ENCODE results near the gene KIZ. TPM values are rescaled to one million over a fixed set of nuclear protein-coding genes. Genes with fewer than 3 reads are reported as not detected.

The KIZ gene
- total RNA-seq, 1 donor from 2014 or later, result 60.0 TPM

DNA sequence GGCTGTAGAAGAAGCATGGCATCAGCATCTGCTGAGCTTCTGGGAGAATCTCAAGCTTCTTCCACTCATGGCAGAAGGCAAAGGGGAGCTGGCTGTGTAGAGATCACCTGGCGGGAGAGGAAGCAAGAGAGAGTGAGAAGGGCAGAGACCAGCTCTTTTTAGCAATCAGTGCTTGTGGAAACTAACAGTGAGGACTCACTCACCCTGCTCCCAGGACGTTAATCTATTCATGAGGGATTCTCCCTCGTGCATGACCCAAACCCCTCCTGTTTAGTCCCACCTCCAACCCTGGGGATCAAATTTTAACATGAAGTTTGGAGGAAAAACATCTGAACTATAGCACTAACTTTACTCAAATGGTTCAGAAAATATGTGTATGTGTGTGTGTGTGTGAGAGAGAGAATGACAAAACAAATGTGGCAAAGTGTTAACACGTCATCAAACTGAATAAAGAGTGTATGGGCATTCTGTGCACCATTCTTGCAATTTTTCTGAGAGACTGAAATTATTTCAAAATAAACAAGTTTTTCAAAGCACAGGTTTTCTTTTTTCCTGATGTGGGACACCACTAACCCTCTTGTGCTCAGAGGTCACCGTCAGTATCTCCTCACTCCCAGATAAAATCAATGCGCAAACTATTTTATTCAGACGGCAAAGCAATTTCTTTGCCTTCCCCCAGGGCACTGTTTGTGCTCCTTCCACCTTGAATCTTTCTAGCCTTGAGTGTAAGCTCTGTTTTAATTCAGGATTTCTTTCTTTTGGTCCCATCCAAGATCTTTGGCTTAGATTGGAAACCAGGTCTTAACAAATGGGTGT, 154.0 kb downstream of the KIZ start:
- no peaks in the 10 kb centered on the region for H3K36me3 Mint-ChIP-seq
- H3K4me1 Mint-ChIP-seq, result no peaks in the 10 kb centered on the region
- no peak overlapping the region for H3K4me3 Mint-ChIP-seq
- H3K4me3 ChIP-seq, result no peak overlapping the region
- H4K20me1 ChIP-seq (ENCODE audit: low read depth), result no peaks in the 10 kb centered on the region
- TF ChIP-seq EZH2phosphoT487 (IDR thresholded peaks at IDR 0.05) (no peak), EZH2 (IDR thresholded peaks at IDR 0.05) (no peak)
- TF ChIP-seq, protein P1, sequence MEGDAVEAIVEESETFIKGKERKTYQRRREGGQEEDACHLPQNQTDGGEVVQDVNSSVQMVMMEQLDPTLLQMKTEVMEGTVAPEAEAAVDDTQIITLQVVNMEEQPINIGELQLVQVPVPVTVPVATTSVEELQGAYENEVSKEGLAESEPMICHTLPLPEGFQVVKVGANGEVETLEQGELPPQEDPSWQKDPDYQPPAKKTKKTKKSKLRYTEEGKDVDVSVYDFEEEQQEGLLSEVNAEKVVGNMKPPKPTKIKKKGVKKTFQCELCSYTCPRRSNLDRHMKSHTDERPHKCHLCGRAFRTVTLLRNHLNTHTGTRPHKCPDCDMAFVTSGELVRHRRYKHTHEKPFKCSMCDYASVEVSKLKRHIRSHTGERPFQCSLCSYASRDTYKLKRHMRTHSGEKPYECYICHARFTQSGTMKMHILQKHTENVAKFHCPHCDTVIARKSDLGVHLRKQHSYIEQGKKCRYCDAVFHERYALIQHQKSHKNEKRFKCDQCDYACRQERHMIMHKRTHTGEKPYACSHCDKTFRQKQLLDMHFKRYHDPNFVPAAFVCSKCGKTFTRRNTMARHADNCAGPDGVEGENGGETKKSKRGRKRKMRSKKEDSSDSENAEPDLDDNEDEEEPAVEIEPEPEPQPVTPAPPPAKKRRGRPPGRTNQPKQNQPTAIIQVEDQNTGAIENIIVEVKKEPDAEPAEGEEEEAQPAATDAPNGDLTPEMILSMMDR (IDR thresholded peaks at IDR 0.05), result no peak
- H3K27me3 Mint-ChIP-seq (ENCODE audit: insufficient read depth, low read depth), result peaks cover 8% of the 10 kb centered on the region
- no peak overlapping the region for H2AFZ ChIP-seq (replicated peaks)
- no peaks in the 10 kb centered on the region for H3K79me2 ChIP-seq (ENCODE audit: low read depth)
- no peaks in the 10 kb centered on the region for H3F3A ChIP-seq (ENCODE audit: low read depth)
- H3K27ac Mint-ChIP-seq, result no peak overlapping the region
- no peak for DNase-seq (ENCODE audit: low spot score)
- H3K36me3 ChIP-seq, result no peaks in the 10 kb centered on the region
- no peak overlapping the region for H3K4me2 ChIP-seq
- peaks cover 4% of the 10 kb centered on the region for H3K9me3 Mint-ChIP-seq
- H3K9ac ChIP-seq, result no peak overlapping the region
- H3K9me3 ChIP-seq (ENCODE audit: low read depth), result no peaks in the 10 kb centered on the region
- no peaks in the 10 kb centered on the region for H3K27me3 ChIP-seq
- H3K4me1 ChIP-seq, result no peaks in the 10 kb centered on the region
- H3K27ac ChIP-seq, result no peak overlapping the region

DNA sequence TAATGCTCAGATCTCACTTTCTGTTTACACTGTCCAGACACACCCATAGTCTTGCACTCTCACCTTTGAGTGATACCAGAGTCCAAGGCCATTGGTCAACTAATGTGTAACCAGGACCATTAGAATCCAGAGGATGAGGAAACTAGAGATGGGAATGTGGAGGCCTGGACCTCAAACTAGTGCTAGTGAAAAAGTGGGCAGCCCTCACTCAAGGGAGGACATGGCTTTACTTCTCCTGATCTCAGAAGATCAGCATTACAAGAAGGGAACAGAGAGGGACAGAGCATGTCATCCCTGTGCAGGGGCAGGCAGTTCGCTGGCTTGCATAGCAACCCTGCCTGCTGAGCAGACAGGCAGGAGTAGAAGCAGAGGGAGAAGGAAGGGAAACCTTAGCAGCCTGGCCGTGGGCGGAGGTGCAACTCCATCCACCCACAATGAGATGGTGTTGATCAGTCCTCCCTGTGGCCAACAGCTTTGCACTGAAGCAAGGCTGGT, 154.7 kb downstream of the KIZ start:
- no peak overlapping the region for H3K27ac ChIP-seq
- no peaks in the 10 kb centered on the region for H3K9me3 ChIP-seq (ENCODE audit: low read depth)
- no peaks in the 10 kb centered on the region for H3K36me3 ChIP-seq
- Mint-ChIP-seq H3K4me1 (no peaks in the 10 kb centered on the region), H3K4me3 (no peak overlapping the region), H3K27ac (no peak overlapping the region), H3K9me3 (peaks cover 4% of the 10 kb centered on the region), H3K36me3 (no peaks in the 10 kb centered on the region), H3K27me3 (ENCODE audit: insufficient read depth, low read depth) (peaks cover 8% of the 10 kb centered on the region)
- no peak overlapping the region for H3K4me3 ChIP-seq
- H4K20me1 ChIP-seq (ENCODE audit: low read depth), result no peaks in the 10 kb centered on the region
- H3K27me3 ChIP-seq, result no peaks in the 10 kb centered on the region
- no peak for DNase-seq (ENCODE audit: low spot score)
- H3K4me2 ChIP-seq, result no peak overlapping the region
- no peak overlapping the region for H3K9ac ChIP-seq
- H2AFZ ChIP-seq (replicated peaks), result no peak overlapping the region
- TF ChIP-seq EZH2phosphoT487 (IDR thresholded peaks at IDR 0.05) (no peak), EZH2 (IDR thresholded peaks at IDR 0.05) (no peak)
- TF ChIP-seq, protein P1 (IDR thresholded peaks at IDR 0.05), result no peak
- H3F3A ChIP-seq (ENCODE audit: low read depth), result no peaks in the 10 kb centered on the region
- H3K79me2 ChIP-seq (ENCODE audit: low read depth), result no peaks in the 10 kb centered on the region
- H3K4me1 ChIP-seq, result no peaks in the 10 kb centered on the region

DNA sequence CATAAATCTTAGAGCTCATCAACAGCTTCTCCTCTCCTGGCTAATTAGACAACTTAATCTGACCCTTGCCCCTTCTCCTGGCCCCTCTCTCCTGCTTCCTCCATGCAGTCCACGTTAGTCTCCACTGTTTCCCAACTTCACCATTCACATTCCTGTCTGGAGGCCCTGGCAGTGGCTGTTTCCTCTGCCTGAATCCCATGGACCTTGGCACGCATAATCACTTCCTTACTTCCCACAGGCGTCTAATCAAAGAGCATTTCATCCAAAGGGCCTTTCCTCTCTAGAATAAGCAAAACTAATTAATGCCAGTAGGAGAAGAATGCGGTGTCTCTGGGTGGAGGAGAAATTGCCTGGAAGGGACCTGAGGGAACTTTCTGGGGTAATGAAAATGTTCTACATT, 160.9 kb downstream of the KIZ start:
- no peak overlapping the region for H3K4me3 ChIP-seq
- H4K20me1 ChIP-seq (ENCODE audit: low read depth), result no peaks in the 10 kb centered on the region
- no peaks in the 10 kb centered on the region for H3K36me3 ChIP-seq
- no peaks in the 10 kb centered on the region for H3K27me3 ChIP-seq
- no peak overlapping the region for H3K9ac ChIP-seq
- no peaks in the 10 kb centered on the region for H3K4me1 ChIP-seq
- H3K27ac ChIP-seq, result no peak overlapping the region
- no peaks in the 10 kb centered on the region for H3K9me3 ChIP-seq (ENCODE audit: low read depth)
- no peaks in the 10 kb centered on the region for H3K79me2 ChIP-seq (ENCODE audit: low read depth)
- no peak for DNase-seq (ENCODE audit: low spot score)
- Mint-ChIP-seq H3K4me1 (peaks cover 2% of the 10 kb centered on the region), H3K27me3 (ENCODE audit: insufficient read depth, low read depth) (peaks cover 7% of the 10 kb centered on the region), H3K4me3 (no peak overlapping the region), H3K9me3 (peaks cover 4% of the 10 kb centered on the region), H3K36me3 (no peaks in the 10 kb centered on the region), H3K27ac (no peak overlapping the region)
- TF ChIP-seq EZH2 (IDR thresholded peaks at IDR 0.05) (no peak), EZH2phosphoT487 (IDR thresholded peaks at IDR 0.05) (no peak)
- TF ChIP-seq, protein P1 (IDR thresholded peaks at IDR 0.05), result no peak
- no peaks in the 10 kb centered on the region for H3F3A ChIP-seq (ENCODE audit: low read depth)
- H2AFZ ChIP-seq (replicated peaks), result no peak overlapping the region
- no peak overlapping the region for H3K4me2 ChIP-seq
